GM23248 (cell line): Measurements from ENCODE around the gene ATP5F1C. TPM values are rescaled to one million over a fixed set of nuclear protein-coding genes. Genes with fewer than 3 reads are reported as not detected.
"Not testable (repeated sequence)": the region's sequence is repeated elsewhere in the genome, so short reads cannot be mapped to it uniquely, and the experiment has no call there.

Experiments used
- DNase-seq: peaks from one replicate; pipeline ENCODE4 v3.0.0-alpha.2; 2015
- H2AFZ ChIP-seq: fragments of 200-600 bp; sonication (generic); 2 replicates; pipeline ENCODE4 v1.6.1; 2016; ENCODE audit warnings: antibody characterized with exemption
- H3F3A ChIP-seq: fragments of 200-600 bp; sonication (generic); 2 replicates; pipeline ENCODE4 v1.6.1; 2016; ENCODE audit warnings: mild to moderate bottlenecking, antibody characterized with exemption, mixed run types; ENCODE audit not compliant: insufficient read depth
- H3K27ac ChIP-seq: fragments of 200-600 bp; sonication (generic); 2 replicates; pipeline ENCODE4 v1.5.1; 2016; ENCODE audit warnings: mild to moderate bottlenecking
- H3K27me3 ChIP-seq: fragments of 200-600 bp; sonication (generic); replicated peaks from 2 replicates; pipeline ENCODE4 v1.6.1; 2016; ENCODE audit warnings: mild to moderate bottlenecking; ENCODE audit not compliant: insufficient read depth
- H3K36me3 ChIP-seq: fragments of 200-600 bp; sonication (generic); 2 replicates; pipeline ENCODE4 v1.6.1; 2016; ENCODE audit warnings: low read depth, mild to moderate bottlenecking
- H3K4me1 ChIP-seq: fragments of 200-600 bp; sonication (generic); 2 replicates; pipeline ENCODE4 v1.6.1; 2016; ENCODE audit warnings: mild to moderate bottlenecking; ENCODE audit not compliant: insufficient read depth
- H3K4me2 ChIP-seq: fragments of 200-600 bp; sonication (generic); one replicate; pipeline ENCODE4 v1.6.1; 2016; ENCODE audit warnings: mild to moderate bottlenecking; ENCODE audit not compliant: unreplicated experiment
- H3K4me3 ChIP-seq: fragments of 200-600 bp; sonication (generic); 2 replicates; pipeline ENCODE4 v1.5.1; 2016; ENCODE audit warnings: mild to moderate bottlenecking
- H3K79me2 ChIP-seq: fragments of 200-600 bp; sonication (generic); 2 replicates; pipeline ENCODE4 v1.6.1; 2016; ENCODE audit warnings: mild to moderate bottlenecking; ENCODE audit not compliant: insufficient read depth
- H3K9ac ChIP-seq: fragments of 200-600 bp; sonication (generic); 2 replicates; pipeline ENCODE4 v1.6.1; 2016; ENCODE audit warnings: mild to moderate bottlenecking
- H3K9me2 ChIP-seq: fragments of 200-600 bp; sonication (generic); 2 replicates; pipeline ENCODE4 v1.6.1; 2016; ENCODE audit warnings: mixed run types, mild to moderate bottlenecking, moderate library complexity; ENCODE audit not compliant: insufficient read depth
- H3K9me3 ChIP-seq: fragments of 200-600 bp; sonication (generic); one replicate; pipeline ENCODE4 v1.6.1; 2017; ENCODE audit warnings: low read depth
- H4K20me1 ChIP-seq: fragments of 200-600 bp; sonication (generic); 2 replicates; pipeline ENCODE4 v1.6.0; 2016; ENCODE audit not compliant: insufficient read depth
- EZH2 ChIP-seq: fragments of 200-600 bp; sonication (generic); IDR thresholded peaks from 2 replicates; pipeline ENCODE4 v1.6.1; 2018; ENCODE audit warnings: antibody characterized with exemption, mild to moderate bottlenecking; ENCODE audit not compliant: insufficient read depth, poor library complexity, severe bottlenecking
- EZH2phosphoT487 ChIP-seq: fragments of 200-600 bp; sonication (generic); IDR thresholded peaks from 2 replicates; pipeline ENCODE4 v1.6.1; 2018; ENCODE audit warnings: antibody characterized with exemption, moderate library complexity, mild to moderate bottlenecking, low read depth; ENCODE audit not compliant: insufficient read depth
- WGBS, 2 experiments: methylation state at CpG; one replicate each; pipeline ENCODE4 v1.1.6; 2015 to 2017; ENCODE audit warnings: low lambda C conversion rate in 2 of 2, low coverage in 1 of 2; ENCODE audit errors: missing lambda C conversion rate in 2 of 2; 5-methylcytosine and 5-hydroxymethylcytosine counted together
- in situ Hi-C: fragments of 300-500 bp; cut with MboI; formaldehyde crosslinking; loops from 2 replicates; pipeline ENCODE4 v1.15.0; 2020
- polyA plus RNA-seq: library from polyadenylated mRNA; unstranded; fragments of >200 nt; fragmentation: Nextera tagmentation; extraction: Ambion mirVana; gene quantifications from 2 replicates; pipeline ENCODE4 v1.2.1, GENCODE V29; 2016
- total RNA-seq: library from RNA; depleted of rRNA; stranded (reverse); fragments of >200 nt; shearing (Covaris generic); gene quantifications from 2 replicates; pipeline ENCODE4 v1.2.3, GENCODE V29; 2014

The ATP5F1C gene
- total and polyA plus RNA-seq, 2 experiments from 2014 or later = 229 to 304 TPM

DNA sequence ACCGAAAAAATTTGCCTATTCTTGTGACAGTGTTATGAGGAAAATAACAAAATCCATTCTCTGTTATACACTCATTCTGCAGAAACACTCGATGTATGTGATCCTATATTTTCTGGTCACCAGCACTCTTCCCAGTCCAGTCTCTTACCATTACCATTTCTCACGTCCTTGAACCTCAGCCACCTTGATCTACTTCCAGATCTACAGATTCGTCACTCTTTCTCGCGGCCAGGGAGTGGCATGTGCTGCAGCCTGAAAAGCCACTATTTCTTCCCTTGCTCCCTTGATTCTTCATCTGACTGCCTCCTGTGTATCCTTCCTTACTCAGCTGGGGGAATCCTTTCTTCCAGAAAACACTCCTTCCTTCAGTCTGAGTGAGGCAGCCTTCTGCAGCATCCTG lies 16.2 kb downstream of the ATP5F1C start:
- H3K4me3 ChIP-seq = no peak overlapping the region
- H3K4me1 ChIP-seq = no peaks in the 10 kb centered on the region
- H3K36me3 ChIP-seq = peaks cover 76% of the 10 kb centered on the region
- H3F3A ChIP-seq = peaks cover 23% of the 10 kb centered on the region
- H3K27ac ChIP-seq = no peak overlapping the region
- peaks cover 53% of the 10 kb centered on the region for H3K79me2 ChIP-seq
- no peaks in the 10 kb centered on the region for H3K27me3 ChIP-seq
- H3K9me3 ChIP-seq = no peaks in the 10 kb centered on the region
- no peak overlapping the region for H3K4me2 ChIP-seq
- TF ChIP-seq EZH2 = no peak
- no peak for TF ChIP-seq EZH2phosphoT487
- no peak overlapping the region for H2AFZ ChIP-seq
- in situ Hi-C loops = no loop called here
- no peak for DNase-seq
- H3K9ac ChIP-seq = no peak overlapping the region
- 91 to 96% methylated on average over 6 of the region's 6 CpGs for WGBS, 2 experiments
- H3K9me2 ChIP-seq = no peaks in the 10 kb centered on the region
- no peaks in the 10 kb centered on the region for H4K20me1 ChIP-seq

DNA sequence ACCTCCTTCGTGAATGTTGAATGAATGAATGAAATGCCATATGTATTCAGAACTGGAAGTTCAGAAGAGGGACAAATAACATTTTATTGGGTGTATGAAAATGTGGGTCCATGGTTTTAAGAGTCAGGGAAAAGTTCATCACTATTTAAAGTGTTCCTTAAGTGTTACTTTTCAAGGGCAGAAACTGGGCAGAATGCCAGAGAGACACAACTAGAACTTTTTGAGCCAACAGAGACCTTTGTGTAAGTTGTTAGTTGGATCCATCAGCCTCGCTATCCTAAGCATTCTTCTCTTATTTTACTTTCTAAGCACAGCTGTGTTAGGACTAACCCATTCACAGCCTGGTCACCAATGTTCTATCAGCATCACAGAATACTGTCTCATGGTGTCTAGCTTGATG lies 16.8 kb downstream of the ATP5F1C start:
- H3K27ac ChIP-seq = no peak overlapping the region
- no peaks in the 10 kb centered on the region for H3K4me1 ChIP-seq
- H3K9me3 ChIP-seq = no peaks in the 10 kb centered on the region
- H3K36me3 ChIP-seq = peaks cover 71% of the 10 kb centered on the region
- no peaks in the 10 kb centered on the region for H3K27me3 ChIP-seq
- H3K9ac ChIP-seq = no peak overlapping the region
- no peaks in the 10 kb centered on the region for H3K9me2 ChIP-seq
- in situ Hi-C loops = no loop called here
- DNase-seq = no peak
- H3K4me3 ChIP-seq = no peak overlapping the region
- H4K20me1 ChIP-seq = no peaks in the 10 kb centered on the region
- TF ChIP-seq EZH2phosphoT487 (no peak), EZH2 (no peak)
- WGBS, 2 experiments = 97 to 98% methylated on average over 2 of the region's 2 CpGs
- H3K79me2 ChIP-seq = peaks cover 48% of the 10 kb centered on the region
- no peak overlapping the region for H3K4me2 ChIP-seq
- no peak overlapping the region for H2AFZ ChIP-seq
- H3F3A ChIP-seq = peaks cover 23% of the 10 kb centered on the region

DNA sequence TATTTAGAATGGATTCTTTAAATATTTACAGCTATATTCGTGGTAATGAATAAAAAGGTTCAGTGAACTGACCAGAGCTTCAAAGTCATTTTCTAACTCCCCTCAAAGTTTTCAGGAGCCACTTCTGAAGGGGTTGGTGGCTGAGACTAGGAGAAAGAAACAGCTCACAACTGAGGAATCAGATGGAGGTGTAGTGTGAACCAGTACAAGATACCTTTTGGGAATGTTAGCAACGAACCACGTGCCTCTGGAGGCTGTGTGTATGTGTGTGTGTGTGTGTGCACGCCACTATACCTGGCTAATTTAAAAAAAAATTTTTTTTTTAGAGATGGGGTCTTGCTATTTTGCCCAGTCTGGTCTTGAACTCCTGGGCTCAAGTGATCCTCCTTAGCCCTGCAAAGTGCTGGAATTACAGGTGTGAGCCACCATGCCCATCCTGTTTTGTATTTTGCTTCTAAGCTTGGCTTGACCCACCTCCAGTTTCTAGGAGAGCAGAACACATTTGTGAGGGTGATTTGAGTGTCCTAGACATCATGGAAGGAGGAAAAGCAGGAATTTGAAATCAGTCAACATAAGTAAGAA lies 20.8 kb downstream of the ATP5F1C start:
- Histone ChIP-seq H3K27ac (no peak overlapping the region), H3K4me3 (no peak overlapping the region), H3K4me1 (no peaks in the 10 kb centered on the region), H3K27me3 (no peaks in the 10 kb centered on the region), H3K79me2 (peaks cover 16% of the 10 kb centered on the region), H4K20me1 (no peaks in the 10 kb centered on the region), H3K9ac (no peak overlapping the region), H2AFZ (no peak overlapping the region), H3K9me3 (no peaks in the 10 kb centered on the region), H3F3A (peaks cover 32% of the 10 kb centered on the region), H3K36me3 (peaks cover 35% of the 10 kb centered on the region), H3K9me2 (no peaks in the 10 kb centered on the region), H3K4me2 (no peak overlapping the region)
- TF ChIP-seq EZH2 (no peak), EZH2phosphoT487 (no peak)
- in situ Hi-C loops = no loop called here
- 98 to 100% methylated on average over 4 of the region's 4 CpGs for WGBS, 2 experiments
- no peak for DNase-seq

DNA sequence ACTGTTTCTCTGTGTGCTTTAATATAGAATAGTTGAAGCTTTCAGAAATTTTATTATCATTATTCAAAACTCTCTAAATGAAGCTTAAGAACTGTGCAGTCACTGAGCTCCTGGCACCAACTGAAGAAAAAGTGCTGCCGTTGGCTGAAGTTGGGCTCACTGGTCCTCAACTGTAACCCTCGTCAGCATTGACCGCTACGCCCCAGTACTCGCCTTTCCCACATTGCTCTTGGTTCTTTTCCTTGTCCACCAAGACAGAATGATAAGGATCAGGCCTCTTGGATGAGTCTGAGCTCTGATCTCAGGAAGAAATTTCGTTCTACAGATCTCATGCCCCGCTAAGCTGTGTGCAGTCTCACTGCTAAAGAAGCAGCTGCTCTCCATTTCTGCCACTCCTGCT lies 22.5 kb downstream of the ATP5F1C start:
- no peak overlapping the region for H3K4me3 ChIP-seq
- no peak overlapping the region for H3K9ac ChIP-seq
- TF ChIP-seq EZH2 = no peak
- TF ChIP-seq EZH2phosphoT487 = no peak
- no peaks in the 10 kb centered on the region for H3K9me3 ChIP-seq
- no peaks in the 10 kb centered on the region for H3K79me2 ChIP-seq
- DNase-seq = no peak
- peaks cover 32% of the 10 kb centered on the region for H3F3A ChIP-seq
- H3K4me2 ChIP-seq = no peak overlapping the region
- in situ Hi-C loops = no loop called here
- H3K36me3 ChIP-seq = peaks cover 19% of the 10 kb centered on the region
- H4K20me1 ChIP-seq = no peaks in the 10 kb centered on the region
- H3K4me1 ChIP-seq = no peaks in the 10 kb centered on the region
- no peak overlapping the region for H3K27ac ChIP-seq
- no peaks in the 10 kb centered on the region for H3K9me2 ChIP-seq
- no peak overlapping the region for H2AFZ ChIP-seq
- 74 to 78% methylated on average over 7 of the region's 7 CpGs for WGBS, 2 experiments
- H3K27me3 ChIP-seq = no peaks in the 10 kb centered on the region

DNA sequence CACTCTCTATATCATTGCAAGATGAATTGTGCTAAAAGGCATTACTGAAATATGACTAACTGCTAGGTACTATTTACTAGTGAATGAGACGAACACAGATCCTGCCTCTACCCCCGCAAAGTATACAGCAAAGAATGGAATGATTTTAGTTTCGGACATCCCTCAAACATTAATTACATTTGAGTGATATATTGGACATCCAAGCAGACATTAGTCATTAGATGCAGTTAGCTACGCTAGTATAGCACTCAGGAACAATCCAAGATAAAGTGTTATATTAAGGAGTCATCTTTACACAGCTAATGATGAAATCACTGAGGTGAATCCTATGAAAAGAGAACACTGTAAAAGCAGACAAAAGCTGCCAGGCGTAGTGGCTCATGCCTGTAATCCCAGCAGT lies 23.0 kb downstream of the ATP5F1C start:
- TF ChIP-seq EZH2 (no peak), EZH2phosphoT487 (no peak)
- peaks cover 19% of the 10 kb centered on the region for H3K36me3 ChIP-seq
- no peaks in the 10 kb centered on the region for H4K20me1 ChIP-seq
- no peak overlapping the region for H2AFZ ChIP-seq
- H3K27ac ChIP-seq = no peak overlapping the region
- in situ Hi-C loops = no loop called here
- no peaks in the 10 kb centered on the region for H3K9me2 ChIP-seq
- H3K9ac ChIP-seq = no peak overlapping the region
- H3K4me2 ChIP-seq = no peak overlapping the region
- WGBS, 2 experiments = 84 to 88% methylated on average over 5 of the region's 5 CpGs
- H3K4me1 ChIP-seq = no peaks in the 10 kb centered on the region
- peaks cover 32% of the 10 kb centered on the region for H3F3A ChIP-seq
- no peaks in the 10 kb centered on the region for H3K27me3 ChIP-seq
- no peak overlapping the region for H3K4me3 ChIP-seq
- no peaks in the 10 kb centered on the region for H3K9me3 ChIP-seq
- no peaks in the 10 kb centered on the region for H3K79me2 ChIP-seq
- DNase-seq = no peak

DNA sequence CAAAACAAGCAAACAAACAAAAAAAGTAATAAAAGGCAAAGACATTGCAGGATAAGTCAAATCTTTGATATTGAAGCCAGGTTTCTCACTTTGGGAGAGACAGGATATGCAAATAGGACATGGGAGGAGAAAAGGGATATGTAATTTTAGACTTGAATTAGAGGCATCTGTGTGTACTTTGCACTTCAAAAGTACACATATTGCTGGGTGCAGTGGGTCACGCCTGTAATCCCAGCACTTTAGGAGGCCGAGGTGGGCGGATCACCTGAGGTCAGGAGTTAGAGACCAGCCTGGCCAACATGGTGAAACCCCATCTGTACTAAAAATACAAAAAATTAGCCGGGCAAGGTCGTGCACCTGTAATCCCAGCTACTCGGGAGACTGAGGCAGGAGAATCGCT lies 23.8 kb downstream of the ATP5F1C start:
- H3K4me2 ChIP-seq, H3K9me2 ChIP-seq, H3K79me2 ChIP-seq, H3K27ac ChIP-seq, DNase-seq, in situ Hi-C loops, H3K27me3 ChIP-seq, H3K9ac ChIP-seq, H2AFZ ChIP-seq, H3K4me1 ChIP-seq, H4K20me1 ChIP-seq, H3K4me3 ChIP-seq, H3K9me3 ChIP-seq: not testable (repeated sequence)
- 79 to 80% methylated on average over 7 of the region's 7 CpGs for WGBS, 2 experiments
- Histone ChIP-seq H3K36me3 (peaks cover 15% of the 10 kb centered on the region), H3F3A (peaks cover 32% of the 10 kb centered on the region)
